HEK293 (cell line): ENCODE results near the gene CDH23.

ENCODE experiments used
- CTCF ChIP-seq: fragments of 450-650 bp; formaldehyde crosslinking; IDR thresholded peaks from 2 replicates; pipeline ENCODE4 v1.5.1; 2016; ENCODE audit warnings: missing biosample characterization, missing genetic modification characterization
- GLI4 ChIP-seq: fragments of 450-650 bp; formaldehyde crosslinking; IDR thresholded peaks from 2 replicates; pipeline ENCODE4 v1.5.1; 2016; ENCODE audit warnings: missing biosample characterization, missing genetic modification characterization
- KLF16 ChIP-seq: fragments of 450-650 bp; formaldehyde crosslinking; IDR thresholded peaks from 2 replicates; pipeline ENCODE4 v1.5.1; 2017; ENCODE audit warnings: missing biosample characterization, missing genetic modification characterization
- ZBTB20 ChIP-seq: fragments of 450-650 bp; formaldehyde crosslinking; IDR thresholded peaks from 2 replicates; pipeline ENCODE4 v1.5.1; 2016; ENCODE audit warnings: missing biosample characterization, missing genetic modification characterization
- ZNF324 ChIP-seq: fragments of 450-650 bp; formaldehyde crosslinking; IDR thresholded peaks from 2 replicates; pipeline ENCODE4 v1.5.1; 2016; ENCODE audit warnings: missing biosample characterization, missing genetic modification characterization
- ZNF335 ChIP-seq: fragments of 450-650 bp; formaldehyde crosslinking; conservative IDR thresholded peaks from 2 replicates; pipeline ENCODE4 v1.5.1; 2016; ENCODE audit warnings: missing biosample characterization, missing genetic modification characterization
- ZNF423 ChIP-seq: fragments of 450-650 bp; formaldehyde crosslinking; IDR thresholded peaks from 2 replicates; pipeline ENCODE4 v1.5.1; 2016; ENCODE audit warnings: missing biosample characterization, missing genetic modification characterization
- ZNF830 ChIP-seq: fragments of 450-650 bp; IDR thresholded peaks from 2 replicates; pipeline ENCODE4 v1.5.0; 2018; ENCODE audit warnings: missing biosample characterization, missing genetic modification characterization, low read depth, mild to moderate bottlenecking, moderate library complexity

DNA sequence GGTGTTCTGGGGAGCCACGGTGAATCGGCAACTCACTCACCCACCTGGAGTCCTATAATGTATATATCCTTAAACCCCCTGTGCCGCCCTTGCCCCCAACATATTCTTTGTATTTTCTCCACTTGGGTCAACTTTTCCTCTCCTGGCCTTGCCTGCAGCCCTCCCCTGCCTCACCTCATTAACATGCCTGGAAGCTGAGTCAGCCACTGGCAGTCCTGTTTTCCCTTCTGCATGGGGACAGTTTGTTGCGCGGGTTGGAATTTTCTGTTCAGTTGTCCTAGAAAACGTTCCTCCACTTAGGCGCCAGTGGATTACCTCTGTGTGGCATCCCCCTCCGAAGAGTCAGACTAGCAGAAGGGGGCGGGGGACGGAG is 225.4 kb downstream of the CDH23 start:
- TF ChIP-seq ZNF335 (no peak), CTCF (tag by site-specific recombination) (no peak), ZNF423 (tag by site-specific recombination) (no peak), GLI4 (tag by site-specific recombination) (no peak), ZNF324 (no peak), ZNF830 (no peak), ZBTB20 (tag by site-specific recombination) (no peak), KLF16 (tag by site-specific recombination) (no peak)
